ENCODE measurements around the gene GCHFR. TPM values are rescaled to one million over a fixed set of nuclear protein-coding genes. Genes with fewer than 3 reads are reported as not detected.

GCHFR gene
- total and polyA plus RNA-seq, 10 of the 15 experiments (the other 5 are each of a cell fraction or from before 2014, with no cell fraction given), result 10.5 to 94.0 (median 35.3) TPM

DNA sequence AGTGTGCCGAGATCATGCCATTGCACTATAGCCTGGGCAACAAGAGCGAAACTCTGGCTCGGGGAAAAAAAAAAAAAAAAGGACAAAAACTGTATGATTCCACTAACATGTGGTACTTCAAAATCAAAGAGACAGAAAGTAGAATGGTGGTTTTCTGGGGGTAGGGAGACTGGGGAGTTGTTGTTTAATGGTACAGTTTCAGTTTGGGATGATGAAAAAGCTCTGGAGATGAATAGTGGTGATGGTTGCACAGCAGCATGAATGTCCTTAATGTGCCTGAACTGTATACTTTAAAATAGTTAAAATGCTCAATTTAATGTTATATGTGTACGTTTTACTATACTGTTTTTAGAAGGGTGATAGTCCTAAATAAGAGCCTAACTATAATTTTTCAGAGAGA lies 41.5 kb upstream of the GCHFR start (continued):
- TF ChIP-seq RB1 (IDR thresholded peaks at IDR 0.05; ENCODE audit: borderline replicate concordance) (no peak), CTCF (IDR thresholded peaks at IDR 0.05 in 2 of 3, conservative IDR thresholded peaks at IDR 0.05 in 1 of 3; ENCODE audit: control insufficient read depth in 2 of 3, extremely low read depth in 1 of 3, insufficient read depth in 1 of 3, low read depth in 3 of 3, low read length in 3 of 3) (no peak), RFX5 (IDR thresholded peaks at IDR 0.05; ENCODE audit: low read depth, low read length) (no peak), POU2F2 (IDR thresholded peaks at IDR 0.05; ENCODE audit: borderline replicate concordance, low read depth, low read length) (no peak), SKIL (IDR thresholded peaks at IDR 0.05; ENCODE audit: low read depth, poor library complexity, severe bottlenecking) (no peak), MEF2B (IDR thresholded peaks at IDR 0.05; ENCODE audit: partially characterized antibody, poor library complexity, severe bottlenecking) (no peak), ZBTB33 (IDR thresholded peaks at IDR 0.05) (no peak), SIX5 (IDR thresholded peaks at IDR 0.05; ENCODE audit: low read depth, low read length, severe bottlenecking) (no peak), ZSCAN29 (IDR thresholded peaks at IDR 0.05) (no peak)
- TF ChIP-seq, protein P1, sequence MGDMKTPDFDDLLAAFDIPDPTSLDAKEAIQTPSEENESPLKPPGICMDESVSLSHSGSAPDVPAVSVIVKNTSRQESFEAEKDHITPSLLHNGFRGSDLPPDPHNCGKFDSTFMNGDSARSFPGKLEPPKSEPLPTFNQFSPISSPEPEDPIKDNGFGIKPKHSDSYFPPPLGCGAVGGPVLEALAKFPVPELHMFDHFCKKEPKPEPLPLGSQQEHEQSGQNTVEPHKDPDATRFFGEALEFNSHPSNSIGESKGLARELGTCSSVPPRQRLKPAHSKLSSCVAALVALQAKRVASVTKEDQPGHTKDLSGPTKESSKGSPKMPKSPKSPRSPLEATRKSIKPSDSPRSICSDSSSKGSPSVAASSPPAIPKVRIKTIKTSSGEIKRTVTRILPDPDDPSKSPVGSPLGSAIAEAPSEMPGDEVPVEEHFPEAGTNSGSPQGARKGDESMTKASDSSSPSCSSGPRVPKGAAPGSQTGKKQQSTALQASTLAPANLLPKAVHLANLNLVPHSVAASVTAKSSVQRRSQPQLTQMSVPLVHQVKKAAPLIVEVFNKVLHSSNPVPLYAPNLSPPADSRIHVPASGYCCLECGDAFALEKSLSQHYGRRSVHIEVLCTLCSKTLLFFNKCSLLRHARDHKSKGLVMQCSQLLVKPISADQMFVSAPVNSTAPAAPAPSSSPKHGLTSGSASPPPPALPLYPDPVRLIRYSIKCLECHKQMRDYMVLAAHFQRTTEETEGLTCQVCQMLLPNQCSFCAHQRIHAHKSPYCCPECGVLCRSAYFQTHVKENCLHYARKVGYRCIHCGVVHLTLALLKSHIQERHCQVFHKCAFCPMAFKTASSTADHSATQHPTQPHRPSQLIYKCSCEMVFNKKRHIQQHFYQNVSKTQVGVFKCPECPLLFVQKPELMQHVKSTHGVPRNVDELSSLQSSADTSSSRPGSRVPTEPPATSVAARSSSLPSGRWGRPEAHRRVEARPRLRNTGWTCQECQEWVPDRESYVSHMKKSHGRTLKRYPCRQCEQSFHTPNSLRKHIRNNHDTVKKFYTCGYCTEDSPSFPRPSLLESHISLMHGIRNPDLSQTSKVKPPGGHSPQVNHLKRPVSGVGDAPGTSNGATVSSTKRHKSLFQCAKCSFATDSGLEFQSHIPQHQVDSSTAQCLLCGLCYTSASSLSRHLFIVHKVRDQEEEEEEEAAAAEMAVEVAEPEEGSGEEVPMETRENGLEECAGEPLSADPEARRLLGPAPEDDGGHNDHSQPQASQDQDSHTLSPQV (IDR thresholded peaks at IDR 0.05), result no peak
